Adrenal gland (tissue), 12 donors: ENCODE data around the gene PRRC2B. TPM values are rescaled to one million over a fixed set of nuclear protein-coding genes. Genes with fewer than 3 reads are reported as not detected.
"Not testable (repeated sequence)": the region's sequence is repeated elsewhere in the genome, so short reads cannot be mapped to it uniquely, and the experiment has no call there.

ENCODE experiments used
- DNase-seq, 7 donors: peaks; one replicate each; pipeline ENCODE4 v3.0.0-alpha.2; 2019 to 2020
- H3K27ac ChIP-seq, 5 donors: fragments of 200-600 bp; sonication (generic) in 4 of 5; 1 replicate in 3 of 5; 2 replicates in 2 of 5; pipeline versions ENCODE4 v1.5.1 to v1.8.0; 2016 to 2020; ENCODE audit warnings: mild to moderate bottlenecking in 1 of 5
- H3K27me3 ChIP-seq: fragments of 200-600 bp; 2 replicates; pipeline ENCODE4 v1.8.0; 2021
- H3K36me3 ChIP-seq, 2 donors: fragments of 200-600 bp; replicated peaks in 1 of 2; 1 replicate in 1 of 2; 2 replicates in 1 of 2; pipeline versions ENCODE4 v1.5.1 to v1.8.0; 2018 to 2022
- H3K4me1 ChIP-seq, 2 donors: fragments of 200-600 bp; replicated peaks in 1 of 2; 1 replicate in 1 of 2; 2 replicates in 1 of 2; pipeline versions ENCODE4 v1.5.1 to v1.8.0; 2018 to 2021
- H3K4me3 ChIP-seq, 4 donors: fragments of 200-600 bp; sonication (generic) in 3 of 4; one replicate each; pipeline ENCODE4 v1.5.1; 2016 to 2018
- H3K9me3 ChIP-seq, 3 donors: fragments of 200-600 bp; sonication (generic) in 1 of 3; replicated peaks in 1 of 3; 1 replicate in 2 of 3; 2 replicates in 1 of 3; pipeline versions ENCODE4 v1.5.1 to v1.8.0; 2016 to 2021
- CTCF ChIP-seq, 6 experiments: fragments of 450-650 bp in 4 of 6; fragments of 200-600 bp in 2 of 6; sonication (generic) in 1 of 6; IDR thresholded peaks; 1 replicate in 5 of 6; 2 replicates in 1 of 6; pipeline versions ENCODE4 v1.5.1 to v1.8.0; 2016 to 2021; ENCODE audit warnings: antibody characterized with exemption in 6 of 6, mild to moderate bottlenecking in 2 of 6, moderate library complexity in 1 of 6
- POLR2A ChIP-seq, 2 donors: fragments of 450-650 bp; IDR thresholded peaks; one replicate each; pipeline ENCODE4 v1.6.1; 2017; ENCODE audit warnings: antibody characterized with exemption in 2 of 2, mild to moderate bottlenecking in 2 of 2, moderate library complexity in 1 of 2
- WGBS, 4 donors: extraction: QIAGEN DNeasy Blood & Tissue Kit in 2 of 4; methylation state at CpG; one replicate each; pipeline versions ENCODE4 v1.1.5 to v1.1.7; 2013 to 2017; 5-methylcytosine and 5-hydroxymethylcytosine counted together
- intact Hi-C, 2 donors: fragments of 100-400 bp; cut with DNase I; formaldehyde crosslinking; loops; one replicate each; pipeline versions ENCODE4 v1.14.1 to v1.15.0; 2022 to 2023
- polyA plus RNA-seq, 3 donors: library from polyadenylated mRNA; stranded (reverse); fragments of 200-250 nt in 2 of 3; fragments of 350-450 nt in 1 of 3; fragmentation: Illumina TruSeq in 1 of 3; extraction: RNeasy Lipid Tissue Mini Kit (QIAGEN cat#74804) in 1 of 3; gene quantifications; one replicate each; pipeline ENCODE4 v1.2.3, GENCODE V29; 2013 to 2014
- total RNA-seq, 9 donors: library from RNA; depleted of rRNA in 4 of 9; stranded (reverse); fragments of >200 nt in 4 of 9; fragments of 120-200 nt in 1 of 9; fragmentation: NEBNext Ultra II Directional in 1 of 9; extraction: Animal tissue kit (Norgen Biotek cat#: 25700) in 1 of 9; gene quantifications; one replicate each; pipeline versions ENCODE4 v1.1.0 to v1.2.4, GENCODE V29; 2013 to 2023
- donor health status: healthy with polysubstance abuse.
- donor health status: Bipolar disorder and iron deficiency.
- donor health status: DM: yes; HTN: yes; CAD: no.
- donor health status: DM: no; HTN: no; CAD: no.
- donor health status: DM: no; HTN: no; CAD: no.
- donor health status: DM: yes; HTN: yes; CAD: no.

PRRC2B gene
- total and polyA plus RNA-seq, 12 donors: 42.3 to 255 (median 145) TPM

- Histone ChIP-seq H3K4me3 (no peak overlapping the region), H3K9me3 (no peaks in the 10 kb centered on the region), H3K36me3 (peaks cover 0 to 91% of the 10 kb centered on the region in 2 donors), H3K4me1 (peaks cover 0 to 15% of the 10 kb centered on the region in 2 donors), H3K27me3 (no peaks in the 10 kb centered on the region), H3K27ac (no peak overlapping the region)
- DNase-seq: no peak
- intact Hi-C loops: no loop called here
- TF ChIP-seq POLR2A (IDR thresholded peaks at IDR 0.05): no peak
- TF ChIP-seq CTCF (IDR thresholded peaks at IDR 0.05): no peak
- WGBS, 4 donors: 90 to 93% (median 92%) methylated on average over 4 of the region's 4 CpGs
Measured at GRCh38 chr9:131468031-131468430, 74.1 kb downstream of the PRRC2B start.

- Histone ChIP-seq H3K4me1 (peaks cover 0 to 15% of the 10 kb centered on the region in 2 donors), H3K36me3 (peaks cover 0 to 97% of the 10 kb centered on the region in 2 donors), H3K4me3 (no peak overlapping the region), H3K9me3 (no peaks in the 10 kb centered on the region), H3K27me3 (no peaks in the 10 kb centered on the region), H3K27ac (peak overlapping the region in 2 of 5 donors; percentile 47 to 68)
- intact Hi-C loops: no loop called here
- 41 to 55% (median 43%) methylated on average over 6 of the region's 6 CpGs for WGBS, 4 donors
- TF ChIP-seq POLR2A (IDR thresholded peaks at IDR 0.05) (no peak), CTCF (IDR thresholded peaks at IDR 0.05) (no peak)
- peak; percentile 58 to 93 (median 87) for DNase-seq
Measured at GRCh38 chr9:131469356-131469755, 75.5 kb downstream of the PRRC2B start.

DNA sequence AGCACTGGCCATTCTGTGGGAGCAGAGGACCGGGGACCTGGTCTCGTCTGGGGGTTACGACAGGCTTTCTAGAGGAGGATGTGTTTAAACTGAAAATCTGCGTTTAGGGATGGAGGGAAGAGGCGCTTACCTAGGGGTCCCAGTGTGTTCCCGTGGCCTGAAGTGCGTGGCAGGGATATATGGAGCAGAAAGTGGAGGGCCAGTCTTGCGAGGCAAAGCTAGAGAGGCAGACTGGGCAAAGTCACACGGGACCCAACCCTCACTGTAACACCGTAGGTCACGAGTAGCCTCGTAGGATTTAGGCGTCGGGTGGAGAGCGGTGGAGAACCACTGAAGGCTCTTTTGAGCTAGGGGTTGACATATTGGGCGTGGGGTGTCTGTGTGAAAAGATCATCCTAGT, 76.1 kb downstream of the PRRC2B start:
- TF ChIP-seq CTCF (IDR thresholded peaks at IDR 0.05) (no peak), POLR2A (IDR thresholded peaks at IDR 0.05) (no peak)
- Histone ChIP-seq H3K27ac (peak overlapping the region in 3 of 5 donors; percentile 30 to 68 (median 47)), H3K4me1 (peaks cover 0 to 15% of the 10 kb centered on the region in 2 donors), H3K27me3 (no peaks in the 10 kb centered on the region), H3K36me3 (peaks cover 0 to 97% of the 10 kb centered on the region in 2 donors), H3K4me3 (no peak overlapping the region), H3K9me3 (no peaks in the 10 kb centered on the region)
- no peak for DNase-seq
- intact Hi-C loops: loop anchor here (5.0 to 10.0 kb wide), 2 partner anchors 48 to 75 kb away; partner anchors contain the start of gene PRRC2B (in 1 of the 2)
- WGBS, 4 donors: 82 to 94% (median 90%) methylated on average over 16 of the region's 16 CpGs

GRCh38 chr9:131470581-131470991, 76.7 kb downstream of the PRRC2B start:
- DNase-seq: no peak
- Histone ChIP-seq H3K27ac (no peak overlapping the region), H3K4me1 (peaks cover 0 to 15% of the 10 kb centered on the region in 2 donors), H3K36me3 (peaks cover 0 to 97% of the 10 kb centered on the region in 2 donors), H3K9me3 (no peaks in the 10 kb centered on the region), H3K4me3 (no peak overlapping the region), H3K27me3 (no peaks in the 10 kb centered on the region)
- 94 to 99% (median 97%) methylated on average over 12 of the region's 12 CpGs for WGBS, 4 donors
- TF ChIP-seq CTCF (IDR thresholded peaks at IDR 0.05) (no peak), POLR2A (IDR thresholded peaks at IDR 0.05) (no peak)
- intact Hi-C loops: loop anchor here (5.0 to 10.0 kb wide), 2 partner anchors 48 to 76 kb away; partner anchors contain the start of gene PRRC2B (in 1 of the 2)

DNA sequence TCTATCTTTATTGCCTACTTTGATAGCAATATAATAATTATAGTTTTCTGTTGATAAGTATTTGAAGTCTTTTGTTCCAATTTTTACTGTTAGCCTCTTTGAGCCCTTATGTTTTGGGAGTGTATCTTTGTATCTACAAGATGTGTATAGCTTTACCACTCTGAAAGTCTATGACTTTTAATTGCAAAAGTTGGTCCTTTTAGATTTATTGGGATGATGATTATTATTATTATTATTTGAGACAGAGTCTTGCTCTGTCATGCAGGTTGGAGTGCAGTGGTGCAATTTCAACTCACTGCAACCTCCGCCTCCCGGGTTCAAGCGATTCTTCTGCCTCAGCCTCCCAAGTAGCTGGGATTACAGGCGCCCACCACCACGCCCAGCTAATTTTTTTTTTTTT, 78.2 kb downstream of the PRRC2B start:
- intact Hi-C loops: loop anchor here (5.0 to 10.0 kb wide), 2 partner anchors 50 to 77 kb away; partner anchors contain the start of gene PRRC2B (in 1 of the 2)
- not testable (repeated sequence) for H3K27ac ChIP-seq, DNase-seq, H3K9me3 ChIP-seq, H3K4me3 ChIP-seq, H3K27me3 ChIP-seq
- WGBS, 4 donors: 96 to 98% (median 98%) methylated on average over 4 to 5 of the region's 5 CpGs
- peaks cover 0 to 98% of the 10 kb centered on the region in 2 donors for H3K36me3 ChIP-seq
- H3K4me1 ChIP-seq: peaks cover 0 to 15% of the 10 kb centered on the region in 2 donors
